Measurements from ENCODE around the gene CLEC14A. TPM values are rescaled to one million over a fixed set of nuclear protein-coding genes. Genes with fewer than 3 reads are reported as not detected.

Gene CLEC14A
- total RNA-seq, 2 donors from 2014 or later = 0.29 to 0.59 TPM

GRCh38 chr14:38280081-38280480 lies 24.2 kb upstream of the CLEC14A start:
- no peak for DNase-seq
- H3K27ac Mint-ChIP-seq = no peak overlapping the region
- peaks cover 58% of the 10 kb centered on the region for H3K27me3 Mint-ChIP-seq (ENCODE audit: insufficient read depth)
- H3K36me3 Mint-ChIP-seq (ENCODE audit: low read depth) = no peaks in the 10 kb centered on the region
- no peaks in the 10 kb centered on the region for H3K4me1 ChIP-seq (ENCODE audit: control insufficient read depth, insufficient read depth, low read length)
- peaks cover 42% of the 10 kb centered on the region for H3K27me3 ChIP-seq (ENCODE audit: control insufficient read depth, insufficient read depth, low read length, poor library complexity, severe bottlenecking)
- H3K27ac ChIP-seq (ENCODE audit: low read depth, low read length) = no peak overlapping the region
- WGBS, 2 experiments (ENCODE audit: insufficient coverage in 1 of 2, insufficient read length in 1 of 2) = 64 to 86% methylated on average over 2 of the region's 2 CpGs
- no peak overlapping the region for H3K9ac ChIP-seq (ENCODE audit: extremely low read depth, low read length, poor library complexity, severe bottlenecking)
- H3K4me1 Mint-ChIP-seq = no peaks in the 10 kb centered on the region
- no peak overlapping the region for H3K4me3 ChIP-seq (ENCODE audit: low read length)
- no peaks in the 10 kb centered on the region for H3K9me3 ChIP-seq (ENCODE audit: control insufficient read depth, low read length)
- no peak for TF ChIP-seq CTCF (conservative IDR thresholded peaks at IDR 0.05)
- no peak overlapping the region for H3K4me3 Mint-ChIP-seq
- no peaks in the 10 kb centered on the region for H3K36me3 ChIP-seq (ENCODE audit: control insufficient read depth, insufficient read depth, low read length)
- no peaks in the 10 kb centered on the region for H3K9me3 Mint-ChIP-seq

GRCh38 chr14:38279572-38279971 lies 23.7 kb upstream of the CLEC14A start:
- no peaks in the 10 kb centered on the region for H3K36me3 Mint-ChIP-seq (ENCODE audit: low read depth)
- no peaks in the 10 kb centered on the region for H3K4me1 ChIP-seq (ENCODE audit: control insufficient read depth, insufficient read depth, low read length)
- no peak overlapping the region for H3K27ac Mint-ChIP-seq
- H3K4me1 Mint-ChIP-seq = no peaks in the 10 kb centered on the region
- WGBS, 2 experiments (ENCODE audit: insufficient coverage in 1 of 2, insufficient read length in 1 of 2) = 92% methylated on average over 1 of the region's 1 CpG; no CpG with 5 or more reads in 1 of the 2 experiments
- no peak overlapping the region for H3K4me3 ChIP-seq (ENCODE audit: low read length)
- peaks cover 56% of the 10 kb centered on the region for H3K27me3 Mint-ChIP-seq (ENCODE audit: insufficient read depth)
- H3K9me3 Mint-ChIP-seq = no peaks in the 10 kb centered on the region
- no peak for TF ChIP-seq CTCF (conservative IDR thresholded peaks at IDR 0.05)
- no peak overlapping the region for H3K9ac ChIP-seq (ENCODE audit: extremely low read depth, low read length, poor library complexity, severe bottlenecking)
- no peak overlapping the region for H3K27ac ChIP-seq (ENCODE audit: low read depth, low read length)
- H3K36me3 ChIP-seq (ENCODE audit: control insufficient read depth, insufficient read depth, low read length) = no peaks in the 10 kb centered on the region
- no peak overlapping the region for H3K4me3 Mint-ChIP-seq
- no peaks in the 10 kb centered on the region for H3K9me3 ChIP-seq (ENCODE audit: control insufficient read depth, low read length)
- H3K27me3 ChIP-seq (ENCODE audit: control insufficient read depth, insufficient read depth, low read length, poor library complexity, severe bottlenecking) = peaks cover 46% of the 10 kb centered on the region
- no peak for DNase-seq

- Histone ChIP-seq H3K4me3 (ENCODE audit: low read length) (no peak overlapping the region), H3K4me1 (ENCODE audit: control insufficient read depth, insufficient read depth, low read length) (no peaks in the 10 kb centered on the region), H3K27ac (ENCODE audit: low read depth, low read length) (no peak overlapping the region), H3K27me3 (ENCODE audit: control insufficient read depth, insufficient read depth, low read length, poor library complexity, severe bottlenecking) (peaks cover 53% of the 10 kb centered on the region), H3K9me3 (ENCODE audit: control insufficient read depth, low read length) (no peaks in the 10 kb centered on the region), H3K36me3 (ENCODE audit: control insufficient read depth, insufficient read depth, low read length) (no peaks in the 10 kb centered on the region), H3K9ac (ENCODE audit: extremely low read depth, low read length, poor library complexity, severe bottlenecking) (no peak overlapping the region)
- no peaks in the 10 kb centered on the region for H3K36me3 Mint-ChIP-seq (ENCODE audit: low read depth)
- H3K27ac Mint-ChIP-seq = no peak overlapping the region
- 100% methylated on average over 1 of the region's 1 CpG for WGBS, 2 experiments (ENCODE audit: insufficient coverage in 1 of 2, insufficient read length in 1 of 2)
- H3K27me3 Mint-ChIP-seq (ENCODE audit: insufficient read depth) = peaks cover 55% of the 10 kb centered on the region
- TF ChIP-seq CTCF (conservative IDR thresholded peaks at IDR 0.05) = no peak
- H3K9me3 Mint-ChIP-seq = no peaks in the 10 kb centered on the region
- H3K4me1 Mint-ChIP-seq = peaks cover 7% of the 10 kb centered on the region
- no peak overlapping the region for H3K4me3 Mint-ChIP-seq
- DNase-seq = no peak
Observed at GRCh38 chr14:38278035-38278434, 22.1 kb upstream of the CLEC14A start.

Measured in endodermal cell (in vitro differentiated cells).